Thoracic aorta (tissue), 2 donors: Measurements from ENCODE around the gene GJE1. TPM values are rescaled to one million over a fixed set of nuclear protein-coding genes. Genes with fewer than 3 reads are reported as not detected.
"Not testable (repeated sequence)": the region's sequence is repeated elsewhere in the genome, so short reads cannot be mapped to it uniquely, and the experiment has no call there.

Experiments
- ATAC-seq: fragments of 150-250 bp; one replicate; pipeline ENCODE4 v1.8.0; 2017; ENCODE audit warnings: low read depth; ENCODE audit not compliant: insufficient number of reproducible peaks, low FRiP score
- DNase-seq: peaks from one replicate; pipeline ENCODE4 v3.0.0-alpha.2; 2020; ENCODE audit warnings: low spot score
- H3K27ac ChIP-seq, 2 donors: fragments of 200-600 bp; sonication (generic); 1 replicate in 1 of 2; 2 replicates in 1 of 2; pipeline ENCODE4 v1.5.1; 2016; ENCODE audit warnings: mild to moderate bottlenecking in 2 of 2, moderate library complexity in 2 of 2
- H3K27me3 ChIP-seq: fragments of 200-600 bp; sonication (generic); replicated peaks from 2 replicates; pipeline ENCODE4 v1.6.0; 2016; ENCODE audit warnings: mild to moderate bottlenecking; ENCODE audit not compliant: insufficient read depth
- H3K36me3 ChIP-seq: fragments of 200-600 bp; sonication (generic); one replicate; pipeline ENCODE4 v1.5.1; 2016
- H3K4me1 ChIP-seq, 2 donors: fragments of 200-600 bp; sonication (generic); 1 replicate in 1 of 2; 2 replicates in 1 of 2; pipeline versions ENCODE4 v1.5.1 to v1.6.0; 2016; ENCODE audit warnings: low read depth in 2 of 2, mild to moderate bottlenecking in 1 of 2; ENCODE audit not compliant: control insufficient read depth in 1 of 2
- H3K4me3 ChIP-seq: fragments of 200-600 bp; sonication (generic); 2 replicates; pipeline ENCODE4 v1.5.1; 2016; ENCODE audit warnings: mild to moderate bottlenecking
- H3K9me3 ChIP-seq: fragments of 200-600 bp; sonication (generic); 2 replicates; pipeline ENCODE4 v1.5.1; 2016
- CTCF ChIP-seq: fragments of 200-600 bp; sonication (generic); IDR thresholded peaks from one replicate; pipeline ENCODE4 v1.5.1; 2019; ENCODE audit warnings: antibody characterized with exemption
- total RNA-seq, 2 donors: library from RNA; depleted of rRNA; stranded (reverse); fragments of >200 nt; gene quantifications; one replicate each; pipeline versions ENCODE4 v1.1.0 to v1.2.3, GENCODE V29; 2016

Gene GJE1
- total RNA-seq, 2 donors from 2014 or later = not detected

GRCh38 chr6:142154336-142154735, 21.6 kb downstream of the GJE1 start:
- no peaks in the 10 kb centered on the region for H3K36me3 ChIP-seq
- no peaks in the 10 kb centered on the region for H3K9me3 ChIP-seq
- no peak overlapping the region for H3K4me3 ChIP-seq
- ATAC-seq (no peak), DNase-seq (no peak)
- no peak overlapping the region for H3K27ac ChIP-seq
- no peak for TF ChIP-seq CTCF
- peaks cover 0 to 3% of the 10 kb centered on the region in 2 donors for H3K4me1 ChIP-seq
- H3K27me3 ChIP-seq = no peaks in the 10 kb centered on the region

- H3K4me1 ChIP-seq = no peaks in the 10 kb centered on the region
- H3K9me3 ChIP-seq = no peaks in the 10 kb centered on the region
- ATAC-seq = no peak
- no peaks in the 10 kb centered on the region for H3K36me3 ChIP-seq
- H3K4me3 ChIP-seq = no peak overlapping the region
- H3K27ac ChIP-seq = no peak overlapping the region
- H3K27me3 ChIP-seq = no peaks in the 10 kb centered on the region
- no peak for DNase-seq
- TF ChIP-seq CTCF = no peak
Measured at GRCh38 chr6:142155091-142155490, 22.4 kb downstream of the GJE1 start.

GRCh38 chr6:142155895-142156757, 23.4 kb downstream of the GJE1 start:
- Histone ChIP-seq H3K36me3 (no peaks in the 10 kb centered on the region), H3K4me3 (peak overlapping the region; percentile 31), H3K27me3 (no peaks in the 10 kb centered on the region), H3K27ac (no peak overlapping the region), H3K9me3 (no peaks in the 10 kb centered on the region), H3K4me1 (peaks cover 0 to under 1% of the 10 kb centered on the region in 2 donors)
- peak; percentile 41 for TF ChIP-seq CTCF
- DNase-seq (no peak), ATAC-seq (no peak)

GRCh38 chr6:142156758-142157068, 24.0 kb downstream of the GJE1 start:
- not testable (repeated sequence) for H3K4me3 ChIP-seq, DNase-seq, ATAC-seq, H3K27me3 ChIP-seq, H3K9me3 ChIP-seq, H3K36me3 ChIP-seq, H3K27ac ChIP-seq, H3K4me1 ChIP-seq

- Histone ChIP-seq H3K36me3 (no peaks in the 10 kb centered on the region), H3K27me3 (no peaks in the 10 kb centered on the region), H3K27ac (no peak overlapping the region), H3K4me1 (peaks cover 16 to 29% of the 10 kb centered on the region in 2 donors), H3K9me3 (no peaks in the 10 kb centered on the region), H3K4me3 (no peak overlapping the region)
- no peak for TF ChIP-seq CTCF
- no peak for ATAC-seq
- DNase-seq = no peak
Measured at GRCh38 chr6:142162780-142163179, 30.1 kb downstream of the GJE1 start.

- TF ChIP-seq CTCF = no peak
- Histone ChIP-seq H3K4me1 (peaks cover 16 to 29% of the 10 kb centered on the region in 2 donors), H3K27ac (no peak overlapping the region), H3K36me3 (no peaks in the 10 kb centered on the region), H3K4me3 (no peak overlapping the region), H3K9me3 (no peaks in the 10 kb centered on the region), H3K27me3 (no peaks in the 10 kb centered on the region)
- DNase-seq (no peak), ATAC-seq (no peak)
Measured at GRCh38 chr6:142165227-142165626, 32.5 kb downstream of the GJE1 start.
